ENCODE data around the gene PABPC1L2A. TPM values are rescaled to one million over a fixed set of nuclear protein-coding genes. Genes with fewer than 3 reads are reported as not detected.
"Not testable (repeated sequence)": the region's sequence is repeated elsewhere in the genome, so short reads cannot be mapped to it uniquely, and the experiment has no call there.

Gene PABPC1L2A
- not detected in 2 replicates for polyA plus RNA-seq (2011; rRNA removed)
- 0.03 TPM in 1 of 2 replicates, not detected in the other for polyA plus RNA-seq (2012; cell fraction: cytosol; rRNA removed)
- polyA plus RNA-seq (2012; cell fraction: nucleus; rRNA removed) = not detected in 2 replicates
- polyA plus RNA-seq (2017; fragmentation: RNase III; extraction: RNeasy Plus Mini Kit Qiagen cat#74134 plus additional on column Dnase treatment) = not detected in 3 replicates
- not detected in 2 replicates for polyA minus RNA-seq (2011; rRNA and poly(A)+ RNA removed)

DNA sequence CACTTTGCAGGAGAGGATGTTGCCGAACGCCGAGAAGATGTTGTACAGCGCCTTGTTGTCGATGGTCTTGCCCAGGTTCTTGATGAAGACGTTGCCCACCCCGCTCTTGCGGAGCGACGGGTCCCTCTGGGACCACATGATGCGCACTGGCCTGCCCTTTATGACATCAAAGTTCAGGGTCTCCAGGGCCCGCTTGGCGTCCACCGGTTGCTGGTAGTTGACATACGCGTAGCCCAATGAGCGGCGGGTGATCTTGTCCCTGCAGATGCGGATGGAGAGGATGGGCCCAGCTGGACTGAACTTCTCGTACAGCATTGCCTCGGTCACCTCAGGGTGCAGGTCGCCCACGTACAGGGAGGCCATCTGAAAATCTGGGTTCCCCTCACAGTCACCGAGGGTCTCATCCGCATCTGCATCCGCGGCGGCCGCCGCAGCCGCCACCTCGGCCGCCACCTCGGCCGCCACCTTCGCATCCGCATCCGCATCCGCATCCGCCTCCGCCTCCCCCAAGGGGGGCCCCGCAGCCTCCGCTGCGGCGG is at the start of gene PABPC1L2A:
PABPC1L2A (minus strand) TSS at position 489 of the 539 bp plus-strand sequence; CDS start at position 363, 126 bp downstream.
- DNase-seq (ENCODE audit: low read depth in 1 of 2, low spot score in 1 of 2); H3K9me3 ChIP-seq; H3K27ac ChIP-seq; CTCF ChIA-PET; FAIRE-seq; H3K4me3 ChIP-seq; ATAC-seq; POLR2A ChIA-PET; H3K4me1 ChIP-seq; H3K4me2 ChIP-seq: not testable (repeated sequence)
- WGBS (ENCODE audit: missing lambda C conversion rate) = 94% methylated on average over 18 of the region's 45 CpGs

DNA sequence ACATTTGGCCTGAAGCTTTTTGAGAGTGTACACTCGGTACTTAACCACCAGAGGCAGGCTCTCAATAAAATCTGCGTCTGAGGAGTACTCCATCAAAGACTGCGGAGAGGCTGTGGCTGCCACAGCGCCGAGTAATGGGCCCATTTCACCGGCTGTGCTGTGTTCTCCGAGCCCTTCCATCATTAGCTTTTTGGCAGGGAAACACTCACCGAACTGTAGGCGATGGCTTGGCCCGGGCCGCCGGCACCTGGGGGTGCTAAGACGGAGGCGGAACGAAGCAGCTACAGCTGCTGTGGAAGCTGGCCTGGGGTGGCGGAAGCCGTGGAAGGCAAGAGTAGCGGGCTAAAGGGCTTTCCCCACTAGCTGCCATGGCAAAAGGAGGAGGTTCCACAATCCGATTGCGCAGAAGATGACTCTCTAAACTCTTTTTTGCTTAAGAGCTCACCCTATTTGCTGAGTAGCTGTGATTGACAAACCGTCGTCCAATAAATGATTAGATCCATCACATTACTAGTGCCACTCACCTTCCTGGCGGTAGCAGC is 48.5 kb upstream of the PABPC1L2A start:
- Histone ChIP-seq H3K4me3 (no peak overlapping the region), H3K27ac (no peak overlapping the region), H3K4me2 (no peak overlapping the region), H3K9me3 (no peaks in the 10 kb centered on the region), H3K4me1 (no peaks in the 10 kb centered on the region)
- ChIA-PET POLR2A (no interaction called here), CTCF (no interaction called here)
- 48% methylated on average over 11 of the region's 23 CpGs for WGBS (ENCODE audit: missing lambda C conversion rate)
- TF ChIP-seq ZC3H11A (IDR thresholded peaks at IDR 0.05) (no peak), CEBPB (IDR thresholded peaks at IDR 0.05) (no peak), RNF2 (IDR thresholded peaks at IDR 0.05; ENCODE audit: borderline replicate concordance, low read depth) (no peak), JUN (IDR thresholded peaks at IDR 0.05) (no peak), ZFP36 (IDR thresholded peaks at IDR 0.05; ENCODE audit: borderline replicate concordance, partially characterized antibody) (no peak), BHLHE40 (IDR thresholded peaks at IDR 0.05; ENCODE audit: low read depth, low read length) (no peak), POLR2AphosphoS2 (conservative IDR thresholded peaks at IDR 0.05; ENCODE audit: low read length) (no peak), GATA3 (IDR thresholded peaks at IDR 0.05; ENCODE audit: borderline replicate concordance) (no peak), PHF8 (IDR thresholded peaks at IDR 0.05; ENCODE audit: borderline replicate concordance, low read depth) (no peak)
- TF ChIP-seq, protein P1, sequence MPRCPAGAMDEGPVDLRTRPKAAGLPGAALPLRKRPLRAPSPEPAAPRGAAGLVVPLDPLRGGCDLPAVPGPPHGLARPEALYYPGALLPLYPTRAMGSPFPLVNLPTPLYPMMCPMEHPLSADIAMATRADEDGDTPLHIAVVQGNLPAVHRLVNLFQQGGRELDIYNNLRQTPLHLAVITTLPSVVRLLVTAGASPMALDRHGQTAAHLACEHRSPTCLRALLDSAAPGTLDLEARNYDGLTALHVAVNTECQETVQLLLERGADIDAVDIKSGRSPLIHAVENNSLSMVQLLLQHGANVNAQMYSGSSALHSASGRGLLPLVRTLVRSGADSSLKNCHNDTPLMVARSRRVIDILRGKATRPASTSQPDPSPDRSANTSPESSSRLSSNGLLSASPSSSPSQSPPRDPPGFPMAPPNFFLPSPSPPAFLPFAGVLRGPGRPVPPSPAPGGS (IDR thresholded peaks at IDR 0.05) = no peak
- TF ChIP-seq, protein P2, sequence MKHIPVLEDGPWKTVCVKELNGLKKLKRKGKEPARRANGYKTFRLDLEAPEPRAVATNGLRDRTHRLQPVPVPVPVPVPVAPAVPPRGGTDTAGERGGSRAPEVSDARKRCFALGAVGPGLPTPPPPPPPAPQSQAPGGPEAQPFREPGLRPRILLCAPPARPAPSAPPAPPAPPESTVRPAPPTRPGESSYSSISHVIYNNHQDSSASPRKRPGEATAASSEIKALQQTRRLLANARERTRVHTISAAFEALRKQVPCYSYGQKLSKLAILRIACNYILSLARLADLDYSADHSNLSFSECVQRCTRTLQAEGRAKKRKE (CRISPR knock-in tag; IDR thresholded peaks at IDR 0.05; ENCODE audit: low read depth) = no peak
- ATAC-seq = peak in 1 of 2 experiments; percentile 51; a peak in 1 of 6 replicates
- DNase-seq (ENCODE audit: low read depth in 1 of 2, low spot score in 1 of 2) = peak in 1 of 2 experiments; percentile 4
- FAIRE-seq = no peak

DNA sequence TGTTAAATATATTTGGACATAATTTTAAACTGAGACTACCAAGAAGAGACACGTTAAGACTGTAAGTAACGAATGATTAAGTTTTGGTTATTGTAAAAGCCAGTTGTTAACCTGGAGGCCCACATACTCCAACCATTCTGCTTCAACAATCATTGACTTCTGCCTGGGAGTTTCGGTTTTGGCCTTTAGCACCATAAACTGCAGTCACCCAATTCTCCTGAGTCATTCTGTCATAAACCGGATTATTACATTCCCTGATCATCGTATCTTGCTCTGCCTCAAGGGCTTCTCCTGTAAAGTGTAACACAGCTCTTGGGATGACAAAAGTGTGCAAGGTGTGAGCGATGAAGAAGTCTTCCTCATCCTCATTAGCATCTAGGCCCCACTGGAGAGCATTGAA is 46.9 kb upstream of the PABPC1L2A start:
- H3K4me1 ChIP-seq = no peaks in the 10 kb centered on the region
- POLR2A ChIA-PET = no interaction called here
- ATAC-seq (no peak), FAIRE-seq (peak; percentile 32), DNase-seq (ENCODE audit: low read depth in 1 of 2, low spot score in 1 of 2) (no peak)
- H3K4me2 ChIP-seq = no peak overlapping the region
- H3K9me3 ChIP-seq = no peaks in the 10 kb centered on the region
- H3K4me3 ChIP-seq = no peak overlapping the region
- CTCF ChIA-PET = no interaction called here
- H3K27ac ChIP-seq = no peak overlapping the region
- 59% methylated on average over 6 of the region's 6 CpGs for WGBS (ENCODE audit: missing lambda C conversion rate)
- TF ChIP-seq HOXB5 (CRISPR knock-in tag; IDR thresholded peaks at IDR 0.05) (no peak), EHMT2 (IDR thresholded peaks at IDR 0.05; ENCODE audit: low read depth) (no peak), KDM5A (IDR thresholded peaks at IDR 0.05) (no peak), CHD2 (IDR thresholded peaks at IDR 0.05; ENCODE audit: low read length, partially characterized antibody) (no peak), SMC3 (IDR thresholded peaks at IDR 0.05) (no peak), SREBF2 (IDR thresholded peaks at IDR 0.05) (no peak)
- TF ChIP-seq, protein P3, sequence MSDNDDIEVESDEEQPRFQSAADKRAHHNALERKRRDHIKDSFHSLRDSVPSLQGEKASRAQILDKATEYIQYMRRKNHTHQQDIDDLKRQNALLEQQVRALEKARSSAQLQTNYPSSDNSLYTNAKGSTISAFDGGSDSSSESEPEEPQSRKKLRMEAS (IDR thresholded peaks at IDR 0.05) = no peak
- TF ChIP-seq, protein P4, sequence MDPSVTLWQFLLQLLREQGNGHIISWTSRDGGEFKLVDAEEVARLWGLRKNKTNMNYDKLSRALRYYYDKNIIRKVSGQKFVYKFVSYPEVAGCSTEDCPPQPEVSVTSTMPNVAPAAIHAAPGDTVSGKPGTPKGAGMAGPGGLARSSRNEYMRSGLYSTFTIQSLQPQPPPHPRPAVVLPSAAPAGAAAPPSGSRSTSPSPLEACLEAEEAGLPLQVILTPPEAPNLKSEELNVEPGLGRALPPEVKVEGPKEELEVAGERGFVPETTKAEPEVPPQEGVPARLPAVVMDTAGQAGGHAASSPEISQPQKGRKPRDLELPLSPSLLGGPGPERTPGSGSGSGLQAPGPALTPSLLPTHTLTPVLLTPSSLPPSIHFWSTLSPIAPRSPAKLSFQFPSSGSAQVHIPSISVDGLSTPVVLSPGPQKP (IDR thresholded peaks at IDR 0.05; ENCODE audit: low read depth, low read length) = no peak

DNA sequence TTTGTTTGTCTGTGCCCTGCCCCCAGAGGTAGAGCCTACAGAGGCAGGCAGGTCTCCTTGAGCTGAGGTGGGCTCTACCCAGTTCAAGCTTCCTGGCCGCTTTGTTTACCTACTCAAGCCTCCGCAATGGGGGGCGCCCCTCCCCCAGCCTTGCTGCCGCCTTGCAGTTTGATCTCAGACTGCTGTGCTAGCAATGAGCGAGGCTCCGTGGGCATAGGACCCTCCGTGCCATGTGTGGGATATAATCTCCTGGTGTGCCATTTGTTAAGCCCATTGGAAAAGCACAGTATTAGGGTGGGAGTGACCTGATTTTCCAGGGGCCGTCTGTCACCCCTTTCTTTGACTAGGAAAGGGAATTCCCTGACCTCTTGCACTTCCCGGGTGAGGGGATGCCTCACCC is 20.2 kb upstream of the PABPC1L2A start:
- H3K27ac ChIP-seq; H3K4me2 ChIP-seq; ATAC-seq; FAIRE-seq; H3K4me1 ChIP-seq; POLR2A ChIA-PET; H3K4me3 ChIP-seq; H3K9me3 ChIP-seq; DNase-seq (ENCODE audit: low read depth in 1 of 2, low spot score in 1 of 2); CTCF ChIA-PET: not testable (repeated sequence)
- 12% methylated on average over 7 of the region's 9 CpGs for WGBS (ENCODE audit: missing lambda C conversion rate)

DNA sequence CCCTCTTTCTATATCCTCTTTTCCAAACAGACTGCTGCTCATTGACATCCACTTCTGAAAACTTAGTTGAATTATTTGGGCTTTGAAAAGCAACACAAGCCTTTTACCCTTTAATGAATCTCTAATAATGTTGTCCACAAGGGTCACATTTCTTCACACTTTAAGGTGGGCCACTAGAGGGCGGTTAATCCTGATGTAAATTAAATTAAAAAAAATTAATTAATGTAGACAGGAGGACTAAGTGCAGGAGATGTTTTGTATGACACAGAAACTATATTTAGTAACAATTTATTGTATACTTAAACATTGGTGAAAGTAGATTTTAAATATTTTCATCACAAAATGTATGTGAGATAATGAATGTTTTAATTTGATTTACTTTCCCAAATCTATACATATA is 7.5 kb upstream of the PABPC1L2A start:
- DNase-seq (ENCODE audit: low read depth in 1 of 2, low spot score in 1 of 2); ATAC-seq; H3K4me1 ChIP-seq; POLR2A ChIA-PET; H3K27ac ChIP-seq; FAIRE-seq; H3K9me3 ChIP-seq; H3K4me2 ChIP-seq; CTCF ChIA-PET; H3K4me3 ChIP-seq: not testable (repeated sequence)
- WGBS (ENCODE audit: missing lambda C conversion rate) = 0% methylated on average over 1 of the region's 1 CpG

DNA sequence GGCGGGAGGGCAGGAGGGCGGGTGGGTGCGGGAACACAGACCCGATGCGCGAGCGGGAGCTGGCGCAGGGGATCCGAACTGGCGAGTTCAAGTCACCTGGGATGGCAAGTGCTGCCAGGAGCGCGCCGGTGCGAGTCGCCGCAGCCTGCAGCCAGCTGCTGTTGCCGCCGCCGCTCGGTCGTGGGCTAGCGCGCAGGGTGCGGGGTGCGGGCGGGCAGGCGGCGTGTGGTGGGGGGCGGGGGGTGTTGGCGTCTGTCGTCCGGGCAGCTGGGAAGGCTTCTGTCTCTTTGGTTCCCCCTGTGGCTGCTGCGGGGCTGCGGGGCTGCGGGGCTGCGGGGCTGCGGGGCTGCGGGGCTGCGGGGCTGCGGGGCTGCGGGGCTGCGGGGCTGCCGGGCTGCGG is 572 bp upstream of the PABPC1L2A start:
- H3K4me2 ChIP-seq; H3K9me3 ChIP-seq; POLR2A ChIA-PET; CTCF ChIA-PET; FAIRE-seq; H3K4me3 ChIP-seq; H3K27ac ChIP-seq; DNase-seq (ENCODE audit: low read depth in 1 of 2, low spot score in 1 of 2); H3K4me1 ChIP-seq; ATAC-seq: not testable (repeated sequence)
- no CpG with 5 or more reads among the region's 44 CpGs for WGBS (ENCODE audit: missing lambda C conversion rate)

All from A549 (cell line).